ENCODE data around the gene NLE1.

DNA sequence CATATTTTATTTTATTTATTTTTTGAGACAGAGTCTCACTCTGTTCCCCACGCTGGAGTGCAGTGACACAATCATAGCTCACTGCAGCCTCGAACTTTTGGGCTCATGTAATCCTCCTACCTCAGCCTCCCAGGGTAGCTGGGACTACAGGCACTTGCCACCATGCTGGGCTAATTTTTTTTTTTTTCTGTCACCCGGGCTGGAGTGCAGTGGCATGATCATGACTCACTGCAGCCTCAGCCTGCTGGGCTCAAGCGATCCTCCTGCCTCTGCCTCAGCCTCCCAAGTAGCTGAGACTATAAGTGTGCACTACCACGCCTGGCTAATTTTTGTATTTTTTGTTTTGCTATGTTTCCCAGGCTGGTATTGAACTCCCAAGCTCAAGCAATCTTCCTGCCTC, 22.6 kb upstream of the NLE1 start:
- TF ChIP-seq, protein P1, sequence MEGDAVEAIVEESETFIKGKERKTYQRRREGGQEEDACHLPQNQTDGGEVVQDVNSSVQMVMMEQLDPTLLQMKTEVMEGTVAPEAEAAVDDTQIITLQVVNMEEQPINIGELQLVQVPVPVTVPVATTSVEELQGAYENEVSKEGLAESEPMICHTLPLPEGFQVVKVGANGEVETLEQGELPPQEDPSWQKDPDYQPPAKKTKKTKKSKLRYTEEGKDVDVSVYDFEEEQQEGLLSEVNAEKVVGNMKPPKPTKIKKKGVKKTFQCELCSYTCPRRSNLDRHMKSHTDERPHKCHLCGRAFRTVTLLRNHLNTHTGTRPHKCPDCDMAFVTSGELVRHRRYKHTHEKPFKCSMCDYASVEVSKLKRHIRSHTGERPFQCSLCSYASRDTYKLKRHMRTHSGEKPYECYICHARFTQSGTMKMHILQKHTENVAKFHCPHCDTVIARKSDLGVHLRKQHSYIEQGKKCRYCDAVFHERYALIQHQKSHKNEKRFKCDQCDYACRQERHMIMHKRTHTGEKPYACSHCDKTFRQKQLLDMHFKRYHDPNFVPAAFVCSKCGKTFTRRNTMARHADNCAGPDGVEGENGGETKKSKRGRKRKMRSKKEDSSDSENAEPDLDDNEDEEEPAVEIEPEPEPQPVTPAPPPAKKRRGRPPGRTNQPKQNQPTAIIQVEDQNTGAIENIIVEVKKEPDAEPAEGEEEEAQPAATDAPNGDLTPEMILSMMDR (conservative IDR thresholded peaks at IDR 0.05; ENCODE audit: low read depth, low read length), result no peak
- no peak for TF ChIP-seq EZH2 (IDR thresholded peaks at IDR 0.05; ENCODE audit: borderline replicate concordance, low read depth, low read length, poor library complexity, severe bottlenecking)
